ENCODE measurements around the gene ACMSD.

Gene ACMSD

GRCh38 chr2:134865067-134865787, 26.8 kb downstream of the ACMSD start:
- TF ChIP-seq FOXP2 (optimal IDR thresholded peaks at IDR 0.05; ENCODE audit: borderline replicate concordance, extremely low read depth, extremely low read length, insufficient read depth): no peak
- TF ChIP-seq, protein P1, sequence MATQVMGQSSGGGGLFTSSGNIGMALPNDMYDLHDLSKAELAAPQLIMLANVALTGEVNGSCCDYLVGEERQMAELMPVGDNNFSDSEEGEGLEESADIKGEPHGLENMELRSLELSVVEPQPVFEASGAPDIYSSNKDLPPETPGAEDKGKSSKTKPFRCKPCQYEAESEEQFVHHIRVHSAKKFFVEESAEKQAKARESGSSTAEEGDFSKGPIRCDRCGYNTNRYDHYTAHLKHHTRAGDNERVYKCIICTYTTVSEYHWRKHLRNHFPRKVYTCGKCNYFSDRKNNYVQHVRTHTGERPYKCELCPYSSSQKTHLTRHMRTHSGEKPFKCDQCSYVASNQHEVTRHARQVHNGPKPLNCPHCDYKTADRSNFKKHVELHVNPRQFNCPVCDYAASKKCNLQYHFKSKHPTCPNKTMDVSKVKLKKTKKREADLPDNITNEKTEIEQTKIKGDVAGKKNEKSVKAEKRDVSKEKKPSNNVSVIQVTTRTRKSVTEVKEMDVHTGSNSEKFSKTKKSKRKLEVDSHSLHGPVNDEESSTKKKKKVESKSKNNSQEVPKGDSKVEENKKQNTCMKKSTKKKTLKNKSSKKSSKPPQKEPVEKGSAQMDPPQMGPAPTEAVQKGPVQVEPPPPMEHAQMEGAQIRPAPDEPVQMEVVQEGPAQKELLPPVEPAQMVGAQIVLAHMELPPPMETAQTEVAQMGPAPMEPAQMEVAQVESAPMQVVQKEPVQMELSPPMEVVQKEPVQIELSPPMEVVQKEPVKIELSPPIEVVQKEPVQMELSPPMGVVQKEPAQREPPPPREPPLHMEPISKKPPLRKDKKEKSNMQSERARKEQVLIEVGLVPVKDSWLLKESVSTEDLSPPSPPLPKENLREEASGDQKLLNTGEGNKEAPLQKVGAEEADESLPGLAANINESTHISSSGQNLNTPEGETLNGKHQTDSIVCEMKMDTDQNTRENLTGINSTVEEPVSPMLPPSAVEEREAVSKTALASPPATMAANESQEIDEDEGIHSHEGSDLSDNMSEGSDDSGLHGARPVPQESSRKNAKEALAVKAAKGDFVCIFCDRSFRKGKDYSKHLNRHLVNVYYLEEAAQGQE (IDR thresholded peaks at IDR 0.05; ENCODE audit: insufficient read depth in 1 of 2, low read depth in 2 of 2, low read length in 2 of 2): no peak
- no peak for TF ChIP-seq SIN3A (IDR thresholded peaks at IDR 0.05; ENCODE audit: borderline replicate concordance, insufficient read depth, low read length)
- TF ChIP-seq POLR2AphosphoS5 (IDR thresholded peaks at IDR 0.05; ENCODE audit: low read depth, low read length): no peak
- TF ChIP-seq TAF1 (IDR thresholded peaks at IDR 0.05; ENCODE audit: borderline replicate concordance, insufficient read depth, low read length): no peak

GRCh38 chr2:134866498-134867099, 28.2 kb downstream of the ACMSD start:
- no peak for TF ChIP-seq FOXP2 (optimal IDR thresholded peaks at IDR 0.05; ENCODE audit: borderline replicate concordance, extremely low read depth, extremely low read length, insufficient read depth)
- no peak for TF ChIP-seq POLR2AphosphoS5 (IDR thresholded peaks at IDR 0.05; ENCODE audit: low read depth, low read length)
- no peak for TF ChIP-seq TAF1 (IDR thresholded peaks at IDR 0.05; ENCODE audit: borderline replicate concordance, insufficient read depth, low read length)
- no peak for TF ChIP-seq SIN3A (IDR thresholded peaks at IDR 0.05; ENCODE audit: borderline replicate concordance, insufficient read depth, low read length)
- TF ChIP-seq, protein P1 (IDR thresholded peaks at IDR 0.05; ENCODE audit: insufficient read depth in 1 of 2, low read depth in 2 of 2, low read length in 2 of 2): no peak

- TF ChIP-seq SIN3A (IDR thresholded peaks at IDR 0.05; ENCODE audit: borderline replicate concordance, insufficient read depth, low read length): no peak
- TF ChIP-seq TAF1 (IDR thresholded peaks at IDR 0.05; ENCODE audit: borderline replicate concordance, insufficient read depth, low read length): no peak
- TF ChIP-seq, protein P1 (IDR thresholded peaks at IDR 0.05; ENCODE audit: insufficient read depth in 1 of 2, low read depth in 2 of 2, low read length in 2 of 2): no peak
- TF ChIP-seq FOXP2 (optimal IDR thresholded peaks at IDR 0.05; ENCODE audit: borderline replicate concordance, extremely low read depth, extremely low read length, insufficient read depth): no peak
- no peak for TF ChIP-seq POLR2AphosphoS5 (IDR thresholded peaks at IDR 0.05; ENCODE audit: low read depth, low read length)
Measured at GRCh38 chr2:134869946-134870736, 31.7 kb downstream of the ACMSD start.

DNA sequence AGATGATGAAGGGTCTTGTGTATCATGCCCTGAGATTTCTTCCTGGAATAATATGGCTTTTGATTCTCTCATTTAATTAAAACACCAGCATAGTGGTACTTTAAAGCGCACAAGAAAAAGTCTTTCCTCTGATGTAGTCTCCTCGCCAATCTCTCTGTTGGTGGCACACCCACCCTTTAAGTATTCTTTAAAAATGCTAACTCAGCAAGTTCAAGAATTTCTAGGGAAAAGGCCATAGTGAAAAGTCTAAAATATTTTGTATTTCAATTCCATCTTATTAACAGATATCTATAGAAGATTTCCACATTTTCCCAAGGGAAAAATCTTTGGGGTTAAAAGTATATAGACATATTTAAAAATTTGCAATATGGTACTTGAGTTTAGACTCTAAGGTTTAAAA, 34.7 kb downstream of the ACMSD start:
- TF ChIP-seq TAF1 (IDR thresholded peaks at IDR 0.05; ENCODE audit: borderline replicate concordance, insufficient read depth, low read length) (no peak), FOXP2 (optimal IDR thresholded peaks at IDR 0.05; ENCODE audit: borderline replicate concordance, extremely low read depth, extremely low read length, insufficient read depth) (no peak), POLR2AphosphoS5 (IDR thresholded peaks at IDR 0.05; ENCODE audit: low read depth, low read length) (no peak), SIN3A (IDR thresholded peaks at IDR 0.05; ENCODE audit: borderline replicate concordance, insufficient read depth, low read length) (no peak)
- TF ChIP-seq, protein P1 (IDR thresholded peaks at IDR 0.05; ENCODE audit: insufficient read depth in 1 of 2, low read depth in 2 of 2, low read length in 2 of 2): no peak

Data from PFSK-1 (cell line).